ENCODE results near the gene FRMD4B.

The FRMD4B gene

DNA sequence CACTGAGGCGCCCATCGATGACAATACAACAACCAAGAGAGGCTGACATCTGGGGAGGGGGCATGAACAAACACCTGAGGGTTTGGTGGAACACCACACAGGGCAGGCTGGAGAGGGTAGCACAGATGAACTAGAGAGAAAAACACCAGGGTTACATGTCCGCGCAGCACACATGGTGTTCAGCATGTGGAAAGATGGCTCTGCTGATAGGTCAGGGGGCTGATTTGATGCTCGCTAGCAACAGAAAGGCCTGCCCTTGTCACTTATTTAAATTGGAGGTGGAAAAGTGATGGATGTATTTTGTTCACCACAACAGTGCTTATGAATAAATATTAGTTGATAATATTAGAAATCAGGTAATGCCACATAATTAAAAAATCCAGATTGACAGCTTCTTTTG is 67.5 kb downstream of the FRMD4B start:
- TF ChIP-seq GABPA (IDR thresholded peaks at IDR 0.05; ENCODE audit: low read depth) (no peak), POLR2AphosphoS5 (IDR thresholded peaks at IDR 0.05; ENCODE audit: low read depth) (no peak), SPI1 (IDR thresholded peaks at IDR 0.05; ENCODE audit: borderline replicate concordance, low read depth) (no peak)
- TF ChIP-seq, protein P1, sequence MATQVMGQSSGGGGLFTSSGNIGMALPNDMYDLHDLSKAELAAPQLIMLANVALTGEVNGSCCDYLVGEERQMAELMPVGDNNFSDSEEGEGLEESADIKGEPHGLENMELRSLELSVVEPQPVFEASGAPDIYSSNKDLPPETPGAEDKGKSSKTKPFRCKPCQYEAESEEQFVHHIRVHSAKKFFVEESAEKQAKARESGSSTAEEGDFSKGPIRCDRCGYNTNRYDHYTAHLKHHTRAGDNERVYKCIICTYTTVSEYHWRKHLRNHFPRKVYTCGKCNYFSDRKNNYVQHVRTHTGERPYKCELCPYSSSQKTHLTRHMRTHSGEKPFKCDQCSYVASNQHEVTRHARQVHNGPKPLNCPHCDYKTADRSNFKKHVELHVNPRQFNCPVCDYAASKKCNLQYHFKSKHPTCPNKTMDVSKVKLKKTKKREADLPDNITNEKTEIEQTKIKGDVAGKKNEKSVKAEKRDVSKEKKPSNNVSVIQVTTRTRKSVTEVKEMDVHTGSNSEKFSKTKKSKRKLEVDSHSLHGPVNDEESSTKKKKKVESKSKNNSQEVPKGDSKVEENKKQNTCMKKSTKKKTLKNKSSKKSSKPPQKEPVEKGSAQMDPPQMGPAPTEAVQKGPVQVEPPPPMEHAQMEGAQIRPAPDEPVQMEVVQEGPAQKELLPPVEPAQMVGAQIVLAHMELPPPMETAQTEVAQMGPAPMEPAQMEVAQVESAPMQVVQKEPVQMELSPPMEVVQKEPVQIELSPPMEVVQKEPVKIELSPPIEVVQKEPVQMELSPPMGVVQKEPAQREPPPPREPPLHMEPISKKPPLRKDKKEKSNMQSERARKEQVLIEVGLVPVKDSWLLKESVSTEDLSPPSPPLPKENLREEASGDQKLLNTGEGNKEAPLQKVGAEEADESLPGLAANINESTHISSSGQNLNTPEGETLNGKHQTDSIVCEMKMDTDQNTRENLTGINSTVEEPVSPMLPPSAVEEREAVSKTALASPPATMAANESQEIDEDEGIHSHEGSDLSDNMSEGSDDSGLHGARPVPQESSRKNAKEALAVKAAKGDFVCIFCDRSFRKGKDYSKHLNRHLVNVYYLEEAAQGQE (IDR thresholded peaks at IDR 0.05; ENCODE audit: insufficient replicate concordance, low read depth) = no peak
- TF ChIP-seq, protein P2, sequence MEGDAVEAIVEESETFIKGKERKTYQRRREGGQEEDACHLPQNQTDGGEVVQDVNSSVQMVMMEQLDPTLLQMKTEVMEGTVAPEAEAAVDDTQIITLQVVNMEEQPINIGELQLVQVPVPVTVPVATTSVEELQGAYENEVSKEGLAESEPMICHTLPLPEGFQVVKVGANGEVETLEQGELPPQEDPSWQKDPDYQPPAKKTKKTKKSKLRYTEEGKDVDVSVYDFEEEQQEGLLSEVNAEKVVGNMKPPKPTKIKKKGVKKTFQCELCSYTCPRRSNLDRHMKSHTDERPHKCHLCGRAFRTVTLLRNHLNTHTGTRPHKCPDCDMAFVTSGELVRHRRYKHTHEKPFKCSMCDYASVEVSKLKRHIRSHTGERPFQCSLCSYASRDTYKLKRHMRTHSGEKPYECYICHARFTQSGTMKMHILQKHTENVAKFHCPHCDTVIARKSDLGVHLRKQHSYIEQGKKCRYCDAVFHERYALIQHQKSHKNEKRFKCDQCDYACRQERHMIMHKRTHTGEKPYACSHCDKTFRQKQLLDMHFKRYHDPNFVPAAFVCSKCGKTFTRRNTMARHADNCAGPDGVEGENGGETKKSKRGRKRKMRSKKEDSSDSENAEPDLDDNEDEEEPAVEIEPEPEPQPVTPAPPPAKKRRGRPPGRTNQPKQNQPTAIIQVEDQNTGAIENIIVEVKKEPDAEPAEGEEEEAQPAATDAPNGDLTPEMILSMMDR (IDR thresholded peaks at IDR 0.05; ENCODE audit: insufficient read depth, low read length) = no peak
- no peak overlapping the region for H3K4me3 ChIP-seq (replicated peaks; ENCODE audit: insufficient read depth, low read length)
- no peak for DNase-seq (ENCODE audit: low read depth in 1 of 2, low spot score in 1 of 2)
- no peak overlapping the region for H3K27ac ChIP-seq (replicated peaks)
- no peaks in the 10 kb centered on the region for H3K27me3 ChIP-seq (ENCODE audit: insufficient read depth, poor library complexity, severe bottlenecking)

DNA sequence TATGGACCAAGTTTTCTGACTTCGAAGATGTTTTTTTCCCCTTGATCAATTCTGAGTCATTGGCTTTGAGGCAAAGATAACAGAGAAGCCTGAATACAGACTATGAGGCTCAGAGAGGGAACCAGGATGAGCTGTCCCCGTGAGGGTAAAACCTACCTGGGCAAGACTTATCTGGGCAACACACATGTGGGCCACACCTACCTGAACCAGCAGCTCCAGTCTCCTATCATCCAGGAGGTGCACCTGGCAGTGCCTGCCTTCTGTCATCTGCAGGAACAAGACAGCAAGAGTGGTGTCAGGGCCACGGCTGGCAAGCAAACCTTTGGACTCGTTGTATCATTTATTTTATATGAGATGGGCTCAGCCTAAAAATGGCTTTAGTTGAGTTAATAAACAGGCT is 72.6 kb downstream of the FRMD4B start:
- no peak for DNase-seq (ENCODE audit: low read depth in 1 of 2, low spot score in 1 of 2)
- no peak overlapping the region for H3K27ac ChIP-seq (replicated peaks)
- H3K4me3 ChIP-seq (replicated peaks; ENCODE audit: insufficient read depth, low read length) = no peak overlapping the region
- no peak for TF ChIP-seq POLR2AphosphoS5 (IDR thresholded peaks at IDR 0.05; ENCODE audit: low read depth)
- TF ChIP-seq, protein P1 (IDR thresholded peaks at IDR 0.05; ENCODE audit: insufficient replicate concordance, low read depth) = no peak
- TF ChIP-seq SPI1 (IDR thresholded peaks at IDR 0.05; ENCODE audit: borderline replicate concordance, low read depth) = no peak
- TF ChIP-seq GABPA (IDR thresholded peaks at IDR 0.05; ENCODE audit: low read depth) = no peak
- TF ChIP-seq, protein P2 (IDR thresholded peaks at IDR 0.05; ENCODE audit: insufficient read depth, low read length) = no peak
- no peaks in the 10 kb centered on the region for H3K27me3 ChIP-seq (ENCODE audit: insufficient read depth, poor library complexity, severe bottlenecking)

DNA sequence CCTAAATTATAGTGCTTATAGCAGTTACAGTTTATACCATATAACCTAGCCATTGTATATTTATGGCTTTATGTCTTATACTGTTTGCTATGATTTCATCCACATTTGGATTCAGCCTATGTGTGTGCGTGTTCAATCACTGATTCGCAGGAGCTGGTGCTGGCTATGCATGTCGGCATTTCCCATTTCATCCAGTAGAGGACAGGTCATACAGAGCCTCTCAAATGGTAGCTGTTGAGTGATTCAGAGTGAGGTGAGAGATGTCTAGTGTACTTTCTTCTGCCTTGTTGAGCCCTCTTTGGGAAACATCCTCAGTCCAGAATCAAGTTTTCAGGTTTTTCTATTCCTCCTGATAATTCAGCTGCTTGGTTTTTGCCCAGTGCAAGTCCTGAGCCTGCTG is 76.1 kb downstream of the FRMD4B start:
- DNase-seq (ENCODE audit: low read depth in 1 of 2, low spot score in 1 of 2) = no peak
- H3K27ac ChIP-seq (replicated peaks) = no peak overlapping the region
- TF ChIP-seq, protein P2 (IDR thresholded peaks at IDR 0.05; ENCODE audit: insufficient read depth, low read length) = peak; percentile 0
- TF ChIP-seq, protein P1 (IDR thresholded peaks at IDR 0.05; ENCODE audit: insufficient replicate concordance, low read depth) = no peak
- no peaks in the 10 kb centered on the region for H3K27me3 ChIP-seq (ENCODE audit: insufficient read depth, poor library complexity, severe bottlenecking)
- no peak overlapping the region for H3K4me3 ChIP-seq (replicated peaks; ENCODE audit: insufficient read depth, low read length)
